Neural cell (in vitro differentiated cells): ENCODE measurements around the gene PLXNA3.

Experiments used
- EP300 ChIP-seq: fragments of 450-650 bp; conservative IDR thresholded peaks from 2 replicates; pipeline ENCODE4 v1.6.1; 2014; ENCODE audit warnings: antibody characterized with exemption, mild to moderate bottlenecking, moderate library complexity; ENCODE audit not compliant: poor library complexity, severe bottlenecking
- EZH2 ChIP-seq: fragments of 200-600, 300-800 bp; shearing (Covaris generic), sonication (generic); IDR thresholded peaks from 2 replicates; pipeline ENCODE4 v1.6.1; 2014; ENCODE audit warnings: antibody characterized with exemption, low read length, borderline replicate concordance, mild to moderate bottlenecking; ENCODE audit not compliant: insufficient read depth, poor library complexity, severe bottlenecking
- MXI1 ChIP-seq: fragments of 450-650 bp; conservative IDR thresholded peaks from 2 replicates; pipeline ENCODE4 v1.6.1; 2014; ENCODE audit warnings: antibody characterized with exemption, mild to moderate bottlenecking; ENCODE audit not compliant: poor library complexity, severe bottlenecking
- POLR2AphosphoS5 ChIP-seq: IDR thresholded peaks from 2 replicates; pipeline ENCODE4 v1.6.1; 2012
- RAD21 ChIP-seq: fragments of 450-650 bp; conservative IDR thresholded peaks from 2 replicates; pipeline ENCODE4 v1.6.1; 2014; ENCODE audit warnings: antibody characterized with exemption, mild to moderate bottlenecking, moderate library complexity
- SMC3 ChIP-seq: fragments of 450-650 bp; conservative IDR thresholded peaks from 2 replicates; pipeline ENCODE4 v1.6.1; 2014; ENCODE audit warnings: antibody characterized with exemption, mild to moderate bottlenecking, moderate library complexity; ENCODE audit not compliant: poor library complexity
- TAF1 ChIP-seq: IDR thresholded peaks from 2 replicates; pipeline ENCODE4 v1.6.1; 2012; ENCODE audit warnings: low read depth
- TF ChIP-seq, protein P1 (sequence below): fragments of 450-650 bp; IDR thresholded peaks from 2 replicates; pipeline ENCODE4 v1.5.1; 2014; ENCODE audit warnings: antibody characterized with exemption, mild to moderate bottlenecking, moderate library complexity; ENCODE audit not compliant: poor library complexity, severe bottlenecking
- TF ChIP-seq, protein P2 (sequence below): IDR thresholded peaks from 2 replicates; pipeline ENCODE4 v1.6.1; 2012; ENCODE audit warnings: borderline replicate concordance

GRCh38 chrX:154494715-154495114, 36.6 kb downstream of the PLXNA3 start:
- TF ChIP-seq EZH2 (no peak), POLR2AphosphoS5 (no peak), MXI1 (no peak), TAF1 (no peak), EP300 (no peak), SMC3 (no peak), RAD21 (no peak)
- TF ChIP-seq, protein P1, sequence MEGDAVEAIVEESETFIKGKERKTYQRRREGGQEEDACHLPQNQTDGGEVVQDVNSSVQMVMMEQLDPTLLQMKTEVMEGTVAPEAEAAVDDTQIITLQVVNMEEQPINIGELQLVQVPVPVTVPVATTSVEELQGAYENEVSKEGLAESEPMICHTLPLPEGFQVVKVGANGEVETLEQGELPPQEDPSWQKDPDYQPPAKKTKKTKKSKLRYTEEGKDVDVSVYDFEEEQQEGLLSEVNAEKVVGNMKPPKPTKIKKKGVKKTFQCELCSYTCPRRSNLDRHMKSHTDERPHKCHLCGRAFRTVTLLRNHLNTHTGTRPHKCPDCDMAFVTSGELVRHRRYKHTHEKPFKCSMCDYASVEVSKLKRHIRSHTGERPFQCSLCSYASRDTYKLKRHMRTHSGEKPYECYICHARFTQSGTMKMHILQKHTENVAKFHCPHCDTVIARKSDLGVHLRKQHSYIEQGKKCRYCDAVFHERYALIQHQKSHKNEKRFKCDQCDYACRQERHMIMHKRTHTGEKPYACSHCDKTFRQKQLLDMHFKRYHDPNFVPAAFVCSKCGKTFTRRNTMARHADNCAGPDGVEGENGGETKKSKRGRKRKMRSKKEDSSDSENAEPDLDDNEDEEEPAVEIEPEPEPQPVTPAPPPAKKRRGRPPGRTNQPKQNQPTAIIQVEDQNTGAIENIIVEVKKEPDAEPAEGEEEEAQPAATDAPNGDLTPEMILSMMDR: no peak
- TF ChIP-seq, protein P2, sequence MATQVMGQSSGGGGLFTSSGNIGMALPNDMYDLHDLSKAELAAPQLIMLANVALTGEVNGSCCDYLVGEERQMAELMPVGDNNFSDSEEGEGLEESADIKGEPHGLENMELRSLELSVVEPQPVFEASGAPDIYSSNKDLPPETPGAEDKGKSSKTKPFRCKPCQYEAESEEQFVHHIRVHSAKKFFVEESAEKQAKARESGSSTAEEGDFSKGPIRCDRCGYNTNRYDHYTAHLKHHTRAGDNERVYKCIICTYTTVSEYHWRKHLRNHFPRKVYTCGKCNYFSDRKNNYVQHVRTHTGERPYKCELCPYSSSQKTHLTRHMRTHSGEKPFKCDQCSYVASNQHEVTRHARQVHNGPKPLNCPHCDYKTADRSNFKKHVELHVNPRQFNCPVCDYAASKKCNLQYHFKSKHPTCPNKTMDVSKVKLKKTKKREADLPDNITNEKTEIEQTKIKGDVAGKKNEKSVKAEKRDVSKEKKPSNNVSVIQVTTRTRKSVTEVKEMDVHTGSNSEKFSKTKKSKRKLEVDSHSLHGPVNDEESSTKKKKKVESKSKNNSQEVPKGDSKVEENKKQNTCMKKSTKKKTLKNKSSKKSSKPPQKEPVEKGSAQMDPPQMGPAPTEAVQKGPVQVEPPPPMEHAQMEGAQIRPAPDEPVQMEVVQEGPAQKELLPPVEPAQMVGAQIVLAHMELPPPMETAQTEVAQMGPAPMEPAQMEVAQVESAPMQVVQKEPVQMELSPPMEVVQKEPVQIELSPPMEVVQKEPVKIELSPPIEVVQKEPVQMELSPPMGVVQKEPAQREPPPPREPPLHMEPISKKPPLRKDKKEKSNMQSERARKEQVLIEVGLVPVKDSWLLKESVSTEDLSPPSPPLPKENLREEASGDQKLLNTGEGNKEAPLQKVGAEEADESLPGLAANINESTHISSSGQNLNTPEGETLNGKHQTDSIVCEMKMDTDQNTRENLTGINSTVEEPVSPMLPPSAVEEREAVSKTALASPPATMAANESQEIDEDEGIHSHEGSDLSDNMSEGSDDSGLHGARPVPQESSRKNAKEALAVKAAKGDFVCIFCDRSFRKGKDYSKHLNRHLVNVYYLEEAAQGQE: no peak
